GM23248 (cell line): ENCODE measurements around the gene MRTFB. TPM values are rescaled to one million over a fixed set of nuclear protein-coding genes. Genes with fewer than 3 reads are reported as not detected.
A peak's percentile ranks its signal among the peaks of the same experiment; 100 is the strongest.

Source experiments
- DNase-seq: peaks from one replicate; pipeline ENCODE4 v3.0.0-alpha.2; 2015
- H2AFZ ChIP-seq: fragments of 200-600 bp; sonication (generic); 2 replicates; pipeline ENCODE4 v1.6.1; 2016; ENCODE audit warnings: antibody characterized with exemption
- H3F3A ChIP-seq: fragments of 200-600 bp; sonication (generic); 2 replicates; pipeline ENCODE4 v1.6.1; 2016; ENCODE audit warnings: mild to moderate bottlenecking, antibody characterized with exemption, mixed run types; ENCODE audit not compliant: insufficient read depth
- H3K27ac ChIP-seq: fragments of 200-600 bp; sonication (generic); 2 replicates; pipeline ENCODE4 v1.5.1; 2016; ENCODE audit warnings: mild to moderate bottlenecking
- H3K27me3 ChIP-seq: fragments of 200-600 bp; sonication (generic); replicated peaks from 2 replicates; pipeline ENCODE4 v1.6.1; 2016; ENCODE audit warnings: mild to moderate bottlenecking; ENCODE audit not compliant: insufficient read depth
- H3K36me3 ChIP-seq: fragments of 200-600 bp; sonication (generic); 2 replicates; pipeline ENCODE4 v1.6.1; 2016; ENCODE audit warnings: low read depth, mild to moderate bottlenecking
- H3K4me1 ChIP-seq: fragments of 200-600 bp; sonication (generic); 2 replicates; pipeline ENCODE4 v1.6.1; 2016; ENCODE audit warnings: mild to moderate bottlenecking; ENCODE audit not compliant: insufficient read depth
- H3K4me2 ChIP-seq: fragments of 200-600 bp; sonication (generic); one replicate; pipeline ENCODE4 v1.6.1; 2016; ENCODE audit warnings: mild to moderate bottlenecking; ENCODE audit not compliant: unreplicated experiment
- H3K4me3 ChIP-seq: fragments of 200-600 bp; sonication (generic); 2 replicates; pipeline ENCODE4 v1.5.1; 2016; ENCODE audit warnings: mild to moderate bottlenecking
- H3K79me2 ChIP-seq: fragments of 200-600 bp; sonication (generic); 2 replicates; pipeline ENCODE4 v1.6.1; 2016; ENCODE audit warnings: mild to moderate bottlenecking; ENCODE audit not compliant: insufficient read depth
- H3K9ac ChIP-seq: fragments of 200-600 bp; sonication (generic); 2 replicates; pipeline ENCODE4 v1.6.1; 2016; ENCODE audit warnings: mild to moderate bottlenecking
- H3K9me2 ChIP-seq: fragments of 200-600 bp; sonication (generic); 2 replicates; pipeline ENCODE4 v1.6.1; 2016; ENCODE audit warnings: mixed run types, mild to moderate bottlenecking, moderate library complexity; ENCODE audit not compliant: insufficient read depth
- H3K9me3 ChIP-seq: fragments of 200-600 bp; sonication (generic); one replicate; pipeline ENCODE4 v1.6.1; 2017; ENCODE audit warnings: low read depth
- H4K20me1 ChIP-seq: fragments of 200-600 bp; sonication (generic); 2 replicates; pipeline ENCODE4 v1.6.0; 2016; ENCODE audit not compliant: insufficient read depth
- EZH2 ChIP-seq: fragments of 200-600 bp; sonication (generic); IDR thresholded peaks from 2 replicates; pipeline ENCODE4 v1.6.1; 2018; ENCODE audit warnings: antibody characterized with exemption, mild to moderate bottlenecking; ENCODE audit not compliant: insufficient read depth, poor library complexity, severe bottlenecking
- EZH2phosphoT487 ChIP-seq: fragments of 200-600 bp; sonication (generic); IDR thresholded peaks from 2 replicates; pipeline ENCODE4 v1.6.1; 2018; ENCODE audit warnings: antibody characterized with exemption, moderate library complexity, mild to moderate bottlenecking, low read depth; ENCODE audit not compliant: insufficient read depth
- WGBS, 2 experiments: methylation state at CpG; one replicate each; pipeline ENCODE4 v1.1.6; 2015 to 2017; ENCODE audit warnings: low lambda C conversion rate in 2 of 2, low coverage in 1 of 2; ENCODE audit errors: missing lambda C conversion rate in 2 of 2; 5-methylcytosine and 5-hydroxymethylcytosine counted together
- in situ Hi-C: fragments of 300-500 bp; cut with MboI; formaldehyde crosslinking; loops from 2 replicates; pipeline ENCODE4 v1.15.0; 2020
- polyA plus RNA-seq: library from polyadenylated mRNA; unstranded; fragments of >200 nt; fragmentation: Nextera tagmentation; extraction: Ambion mirVana; gene quantifications from 2 replicates; pipeline ENCODE4 v1.2.1, GENCODE V29; 2016
- total RNA-seq: library from RNA; depleted of rRNA; stranded (reverse); fragments of >200 nt; shearing (Covaris generic); gene quantifications from 2 replicates; pipeline ENCODE4 v1.2.3, GENCODE V29; 2014

MRTFB gene
- total and polyA plus RNA-seq, 2 experiments from 2014 or later = 3.1 to 5.1 TPM

- in situ Hi-C loops = no loop called here
- no peaks in the 10 kb centered on the region for H3K27me3 ChIP-seq
- no peaks in the 10 kb centered on the region for H3K9me2 ChIP-seq
- H3K36me3 ChIP-seq = no peaks in the 10 kb centered on the region
- TF ChIP-seq EZH2phosphoT487 = no peak
- TF ChIP-seq EZH2 = no peak
- no peak overlapping the region for H2AFZ ChIP-seq
- H3K4me1 ChIP-seq = no peaks in the 10 kb centered on the region
- H3K79me2 ChIP-seq = 0 out of 2 replicates have a peak, but pooled peaks cover 3% of the 10 kb centered on the region
- no peak overlapping the region for H3K4me2 ChIP-seq
- WGBS, 2 experiments = 94% methylated on average over 6 of the region's 6 CpGs
- H3K9ac ChIP-seq = no peak overlapping the region
- no peak for DNase-seq
- no peak overlapping the region for H3K4me3 ChIP-seq
- H4K20me1 ChIP-seq = no peaks in the 10 kb centered on the region
- no peaks in the 10 kb centered on the region for H3F3A ChIP-seq
- H3K9me3 ChIP-seq = no peaks in the 10 kb centered on the region
- no peak overlapping the region for H3K27ac ChIP-seq
Observed at GRCh38 chr16:14110728-14111251, 39.7 kb downstream of the MRTFB start.

GRCh38 chr16:14111713-14112538, 40.8 kb downstream of the MRTFB start:
- no peak overlapping the region for H3K4me3 ChIP-seq
- 0 out of 2 replicates have a peak, but pooled peaks cover 3% of the 10 kb centered on the region for H3K79me2 ChIP-seq
- 80 to 82% methylated on average over 14 of the region's 14 CpGs for WGBS, 2 experiments
- no peak overlapping the region for H2AFZ ChIP-seq
- in situ Hi-C loops = no loop called here
- DNase-seq = peak; percentile 24
- no peaks in the 10 kb centered on the region for H4K20me1 ChIP-seq
- H3K36me3 ChIP-seq = no peaks in the 10 kb centered on the region
- H3F3A ChIP-seq = no peaks in the 10 kb centered on the region
- TF ChIP-seq EZH2phosphoT487 (no peak), EZH2 (no peak)
- H3K27me3 ChIP-seq = no peaks in the 10 kb centered on the region
- H3K9me3 ChIP-seq = no peaks in the 10 kb centered on the region
- no peak overlapping the region for H3K4me2 ChIP-seq
- no peaks in the 10 kb centered on the region for H3K9me2 ChIP-seq
- no peaks in the 10 kb centered on the region for H3K4me1 ChIP-seq
- no peak overlapping the region for H3K27ac ChIP-seq
- no peak overlapping the region for H3K9ac ChIP-seq

GRCh38 chr16:14112539-14112856, 41.4 kb downstream of the MRTFB start:
- Histone ChIP-seq H3F3A (no peaks in the 10 kb centered on the region), H2AFZ (no peak overlapping the region), H3K36me3 (no peaks in the 10 kb centered on the region), H3K9me3 (no peaks in the 10 kb centered on the region), H4K20me1 (no peaks in the 10 kb centered on the region), H3K9me2 (no peaks in the 10 kb centered on the region), H3K9ac (no peak overlapping the region), H3K4me1 (no peaks in the 10 kb centered on the region), H3K4me2 (no peak overlapping the region), H3K79me2 (0 out of 2 replicates have a peak, but pooled peaks cover 3% of the 10 kb centered on the region), H3K4me3 (no peak overlapping the region), H3K27me3 (no peaks in the 10 kb centered on the region), H3K27ac (no peak overlapping the region)
- WGBS, 2 experiments = 41 to 42% methylated on average over 1 of the region's 1 CpG
- TF ChIP-seq EZH2phosphoT487 (no peak), EZH2 (no peak)
- in situ Hi-C loops = no loop called here
- DNase-seq = no peak

GRCh38 chr16:14113344-14113743, 42.2 kb downstream of the MRTFB start:
- Histone ChIP-seq H3K4me3 (no peak overlapping the region), H3K4me2 (no peak overlapping the region), H3K9me3 (no peaks in the 10 kb centered on the region), H3F3A (no peaks in the 10 kb centered on the region), H3K9me2 (no peaks in the 10 kb centered on the region), H3K36me3 (no peaks in the 10 kb centered on the region), H3K27me3 (no peaks in the 10 kb centered on the region), H3K79me2 (0 out of 2 replicates have a peak, but pooled peaks cover 3% of the 10 kb centered on the region), H3K4me1 (no peaks in the 10 kb centered on the region), H4K20me1 (no peaks in the 10 kb centered on the region), H2AFZ (no peak overlapping the region), H3K9ac (no peak overlapping the region), H3K27ac (no peak overlapping the region)
- in situ Hi-C loops = no loop called here
- WGBS, 2 experiments = 95 to 96% methylated on average over 4 of the region's 4 CpGs
- TF ChIP-seq EZH2 (no peak), EZH2phosphoT487 (no peak)
- no peak for DNase-seq
